GM12892 (cell line): ENCODE measurements around the gene DYRK2.

Experiments used
- DNase-seq: peaks from one replicate; pipeline ENCODE4 v3.0.0; 2011; ENCODE audit not compliant: insufficient read length
- FAIRE-seq: peaks from 2 replicates; lab custom pipeline; 2011; peaks lifted over from hg19 to GRCh38; lab: Jason Lieb, UNC
- POLR2A ChIP-seq: IDR thresholded peaks from 2 replicates; pipeline ENCODE4 v1.6.1; 2011; ENCODE audit warnings: low read depth, low read length, control low read depth
- POLR2AphosphoS5 ChIP-seq: IDR thresholded peaks from 2 replicates; pipeline ENCODE4 v1.6.1; 2011; ENCODE audit warnings: low read depth, low read length, control low read depth
- TAF1 ChIP-seq: IDR thresholded peaks from 2 replicates; pipeline ENCODE4 v1.6.1; 2011; ENCODE audit warnings: low read depth, mild to moderate bottlenecking, control low read depth, low read length, borderline replicate concordance

The DYRK2 gene

GRCh38 chr12:67647181-67647798, 1.3 kb upstream of the DYRK2 start:
- DNase-seq (no peak), FAIRE-seq (no peak)
- TF ChIP-seq POLR2A (no peak), TAF1 (no peak), POLR2AphosphoS5 (no peak)

GRCh38 chr12:67647799-67648520, 585 bp upstream of the DYRK2 start:
- FAIRE-seq (peak; percentile 77), DNase-seq (peak; percentile 42)
- TF ChIP-seq TAF1 = no peak
- no peak for TF ChIP-seq POLR2AphosphoS5
- no peak for TF ChIP-seq POLR2A

GRCh38 chr12:67649261-67649569, 670 bp downstream of the DYRK2 start:
- peak; percentile 30 for DNase-seq
- FAIRE-seq = no peak
- TF ChIP-seq TAF1 = no peak
- TF ChIP-seq POLR2AphosphoS5 = no peak
- no peak for TF ChIP-seq POLR2A

DNA sequence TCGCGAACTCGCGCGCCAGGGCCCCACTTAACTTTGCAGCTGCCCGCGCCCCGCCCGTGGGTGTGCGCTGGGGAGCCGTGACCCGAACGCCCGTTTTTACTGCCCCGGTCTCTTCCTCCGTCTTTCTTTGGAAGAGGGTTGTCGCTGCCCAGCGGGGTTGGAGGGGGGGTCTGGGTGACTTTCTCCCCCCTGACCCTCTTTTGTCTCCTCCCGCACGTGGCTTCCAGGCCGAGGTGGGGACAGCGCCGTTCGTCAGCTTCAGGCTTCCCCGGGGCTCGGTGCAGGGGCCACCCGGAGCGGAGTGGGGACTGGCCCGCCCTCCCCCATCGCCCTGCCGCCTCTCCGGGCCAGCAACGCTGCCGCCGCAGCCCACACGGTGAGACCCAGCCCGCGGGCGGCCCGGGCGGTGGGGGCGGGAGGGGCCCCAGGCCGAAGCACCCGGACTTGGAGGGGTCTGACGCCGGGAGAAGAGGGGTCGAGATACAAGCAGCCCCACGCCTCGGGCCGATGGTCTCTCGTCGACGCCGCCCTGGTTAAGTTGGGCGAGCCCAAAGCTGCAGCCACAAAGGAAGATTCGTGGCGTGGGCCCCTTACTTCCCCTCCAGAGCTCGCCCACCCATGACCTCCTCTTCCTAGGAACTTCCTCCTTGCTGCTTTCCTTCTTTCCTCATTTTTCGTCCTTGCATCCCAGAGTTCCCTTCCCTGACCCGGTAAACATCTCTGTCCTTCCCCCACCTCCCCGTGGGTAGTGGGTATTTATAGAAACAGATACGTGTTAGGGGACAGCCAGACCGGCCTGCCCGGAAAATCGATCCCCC, 1.2 kb downstream of the DYRK2 start:
- FAIRE-seq (peak; percentile 62), DNase-seq (peak; percentile 38)
- TF ChIP-seq POLR2AphosphoS5 (no peak), TAF1 (no peak), POLR2A (no peak)

DNA sequence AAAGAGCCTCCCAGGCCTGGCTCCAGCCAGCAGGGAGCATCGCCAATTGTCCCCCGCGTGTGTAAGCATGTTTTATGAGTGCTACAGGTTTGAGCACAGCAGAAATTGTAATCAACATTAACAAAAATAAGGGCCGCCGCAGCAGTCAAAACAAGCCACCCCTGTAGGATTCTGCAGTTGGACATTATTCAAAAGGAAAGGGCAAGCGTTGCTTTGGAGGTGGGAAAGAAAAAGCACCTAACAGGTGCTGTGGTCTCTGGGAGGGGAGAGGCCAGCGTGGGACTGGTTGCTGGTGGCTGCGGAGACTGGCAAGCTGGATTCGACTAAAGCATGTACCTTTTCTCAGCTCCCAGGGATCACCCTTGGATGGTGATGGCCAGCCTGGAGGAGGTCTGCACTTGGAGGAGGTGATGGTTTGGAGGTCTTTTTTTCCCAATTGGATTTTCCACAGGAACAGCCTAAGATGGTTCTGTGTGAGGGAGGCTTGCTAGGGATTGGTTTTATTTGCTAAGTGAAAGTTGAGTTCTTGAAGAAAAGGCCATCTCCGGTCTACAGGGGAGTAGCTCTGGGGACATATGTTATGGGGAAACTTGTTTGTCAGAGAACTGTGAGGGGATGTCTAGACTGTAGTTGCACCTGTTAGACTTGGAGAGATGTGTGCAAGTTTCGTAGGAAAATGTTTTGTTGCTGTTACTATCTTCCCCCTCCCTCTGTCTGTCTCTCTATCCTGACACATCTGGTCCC, 2.0 kb downstream of the DYRK2 start:
- FAIRE-seq (no peak), DNase-seq (no peak)
- TF ChIP-seq POLR2A (no peak), TAF1 (no peak), POLR2AphosphoS5 (no peak)

- TF ChIP-seq TAF1 (no peak), POLR2A (no peak), POLR2AphosphoS5 (no peak)
- DNase-seq (no peak), FAIRE-seq (peak; percentile 70)
These were observed 2.7 kb downstream of the DYRK2 start for GRCh38 chr12:67651132-67651695.

DNA sequence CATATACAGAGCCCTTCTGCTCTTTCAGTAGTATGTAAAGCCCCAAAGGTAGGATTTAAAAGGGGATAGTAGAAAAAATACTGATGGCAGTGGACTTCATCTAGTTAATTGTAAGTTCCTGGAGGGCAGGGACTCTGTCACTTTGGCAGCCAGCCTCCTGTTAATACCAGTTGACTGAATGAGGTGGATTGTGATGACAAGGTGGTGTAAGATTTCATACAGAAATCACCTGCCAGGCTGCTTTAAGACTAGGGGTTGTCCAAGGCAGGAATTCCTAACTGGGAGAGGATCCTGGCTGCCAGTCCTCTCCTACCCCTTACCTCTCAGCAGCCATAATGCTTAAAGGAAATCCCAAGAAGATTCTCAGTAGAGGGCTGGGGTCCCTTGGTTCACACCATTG, 7.3 kb downstream of the DYRK2 start:
- no peak for TF ChIP-seq POLR2AphosphoS5
- TF ChIP-seq TAF1 = no peak
- 0 out of 2 replicates have a peak, but pooled peaks have one; percentile 20 for TF ChIP-seq POLR2A
- DNase-seq (no peak), FAIRE-seq (no peak)

GRCh38 chr12:67656251-67656650, 7.7 kb downstream of the DYRK2 start:
- TF ChIP-seq TAF1 = no peak
- TF ChIP-seq POLR2AphosphoS5 = no peak
- TF ChIP-seq POLR2A = no peak
- no peak for FAIRE-seq
- DNase-seq = no peak

DNA sequence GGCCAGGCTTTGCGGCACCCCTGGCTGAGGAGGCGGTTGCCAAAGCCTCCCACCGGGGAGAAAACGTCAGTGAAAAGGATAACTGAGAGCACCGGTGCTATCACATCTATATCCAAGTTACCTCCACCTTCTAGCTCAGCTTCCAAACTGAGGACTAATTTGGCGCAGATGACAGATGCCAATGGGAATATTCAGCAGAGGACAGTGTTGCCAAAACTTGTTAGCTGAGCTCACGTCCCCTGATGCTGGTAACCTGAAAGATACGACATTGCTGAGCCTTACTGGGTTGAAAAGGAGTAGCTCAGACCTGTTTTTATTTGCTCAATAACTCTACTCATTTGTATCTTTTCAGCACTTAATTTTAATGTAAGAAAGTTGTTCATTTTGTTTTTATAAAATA, 9.9 kb downstream of the DYRK2 start:
- FAIRE-seq = no peak
- TF ChIP-seq POLR2A (no peak), TAF1 (no peak), POLR2AphosphoS5 (no peak)

DNA sequence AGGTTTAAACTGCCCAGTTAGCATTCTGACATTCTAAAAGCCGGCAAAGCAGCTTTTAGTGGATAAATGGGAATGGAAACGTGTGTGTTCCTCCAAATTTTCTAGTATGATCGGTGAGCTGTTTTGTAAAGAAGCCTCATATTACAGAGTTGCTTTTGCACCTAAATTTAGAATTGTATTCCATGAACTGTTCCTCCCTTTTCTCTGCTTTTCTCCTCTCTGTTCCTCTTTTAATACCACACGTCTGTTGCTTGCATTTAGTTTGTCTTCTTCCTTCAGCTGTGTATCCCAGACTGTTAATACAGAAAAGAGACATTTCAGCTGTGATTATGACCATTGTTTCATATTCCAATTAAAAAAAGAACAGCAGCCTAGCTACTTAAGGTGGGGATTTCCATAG, 10.7 kb downstream of the DYRK2 start:
- DNase-seq = no peak
- TF ChIP-seq POLR2AphosphoS5 = no peak
- no peak for TF ChIP-seq TAF1
- TF ChIP-seq POLR2A = no peak
- no peak for FAIRE-seq

More for the DNA sequence above, 9.9 kb downstream of the DYRK2 start:
- no peak for DNase-seq
